WTC11 (cell line): Measurements from ENCODE around the gene NARS2. TPM values are rescaled to one million over a fixed set of nuclear protein-coding genes. Genes with fewer than 3 reads are reported as not detected.

ENCODE experiments used
- ATAC-seq: fragments of 200-7000 bp; cut with Tn5 transposase; 2 replicates; pipeline ENCODE4 v1.10.0; 2021; ENCODE audit warnings: mild to moderate bottlenecking, moderate library complexity
- CTCF ChIA-PET: fragments of 300-600 bp; sonication (Branson Sonifier 250); formaldehyde crosslinking; loops from one replicate; lab custom pipeline; 2021; ENCODE audit warnings: antibody characterized with exemption; lab: Charles Lee
- POLR2A ChIA-PET: fragments of 350-600 bp; sonication (Branson Sonifier 250); formaldehyde crosslinking; loops from one replicate; lab custom pipeline; 2021; ENCODE audit warnings: antibody characterized with exemption; lab: Charles Lee
- DNase-seq: peaks from one replicate; pipeline ENCODE4 v3.0.0; 2021; ENCODE audit warnings: low spot score
- H3K27ac Mint-ChIP-seq: 2 replicates; pipeline ENCODE4 v1.8.0; 2021; ENCODE audit warnings: mixed read lengths
- H3K27me3 Mint-ChIP-seq: 2 replicates; pipeline ENCODE4 v1.8.0; 2021; ENCODE audit warnings: low read depth, mild to moderate bottlenecking, moderate library complexity, mixed read lengths
- H3K36me3 Mint-ChIP-seq: 2 replicates; pipeline ENCODE4 v1.8.0; 2021; ENCODE audit warnings: mixed read lengths
- H3K4me1 Mint-ChIP-seq: 2 replicates; pipeline ENCODE4 v1.8.0; 2022; ENCODE audit warnings: mixed read lengths
- H3K4me3 Mint-ChIP-seq: 2 replicates; pipeline ENCODE4 v1.8.0; 2021; ENCODE audit warnings: mild to moderate bottlenecking, moderate library complexity, mixed read lengths
- H3K9me3 Mint-ChIP-seq: 2 replicates; pipeline ENCODE4 v1.8.0; 2021; ENCODE audit warnings: mixed read lengths
- ETV6 ChIP-seq: sonication (generic); formaldehyde crosslinking; IDR thresholded peaks from 2 replicates; pipeline ENCODE4 v1.8.1; 2022; ENCODE audit warnings: mild to moderate bottlenecking, missing genetic modification reagents
- SOX15 ChIP-seq: fragments of 250-450 bp; sonication (Bioruptor Pico); IDR thresholded peaks from 2 replicates; pipeline ENCODE4 v1.9.0; 2021; ENCODE audit warnings: mild to moderate bottlenecking
- TCF7 ChIP-seq: sonication (generic); formaldehyde crosslinking; IDR thresholded peaks from 2 replicates; pipeline ENCODE4 v1.8.0; 2022; ENCODE audit warnings: mild to moderate bottlenecking, low read depth, missing genetic modification reagents, moderate library complexity
- TP53 ChIP-seq: sonication (generic); formaldehyde crosslinking; IDR thresholded peaks from 2 replicates; pipeline ENCODE4 v1.8.1; 2023; ENCODE audit warnings: mild to moderate bottlenecking, missing genetic modification reagents
- ZNF138 ChIP-seq: sonication (generic); formaldehyde crosslinking; conservative IDR thresholded peaks from 2 replicates; pipeline ENCODE4 v1.8.1; 2022; ENCODE audit warnings: mild to moderate bottlenecking, moderate library complexity, missing genetic modification reagents
- ZNF317 ChIP-seq: sonication (generic); formaldehyde crosslinking; IDR thresholded peaks from 2 replicates; pipeline ENCODE4 v1.8.1; 2023; ENCODE audit warnings: low read depth, mild to moderate bottlenecking, moderate library complexity, missing genetic modification reagents, borderline replicate concordance
- total RNA-seq: library from RNA; stranded (reverse); gene quantifications from 3 replicates; pipeline ENCODE4 v1.2.3, GENCODE V29; 2021
- TF ChIP-seq, protein P1 (sequence below): sonication (generic); formaldehyde crosslinking; conservative IDR thresholded peaks from 2 replicates; pipeline ENCODE4 v1.8.1; 2023; ENCODE audit warnings: mild to moderate bottlenecking, low read depth, missing genetic modification reagents, moderate library complexity
- TF ChIP-seq, protein P2 (sequence below): sonication (generic); formaldehyde crosslinking; IDR thresholded peaks from 2 replicates; pipeline ENCODE4 v1.8.0; 2022; ENCODE audit warnings: mild to moderate bottlenecking, missing genetic modification reagents
- TF ChIP-seq, protein P3 (sequence below): sonication (generic); formaldehyde crosslinking; IDR thresholded peaks from 2 replicates; pipeline ENCODE4 v1.8.0; 2023; ENCODE audit warnings: missing genetic modification reagents, mild to moderate bottlenecking, borderline replicate concordance
- TF ChIP-seq, protein P4 (sequence below): sonication (generic); formaldehyde crosslinking; IDR thresholded peaks from 2 replicates; pipeline ENCODE4 v1.8.1; 2023; ENCODE audit warnings: mild to moderate bottlenecking, moderate library complexity, missing genetic modification reagents
- TF ChIP-seq, protein P5 (sequence below): fragments of 200-600 bp; IDR thresholded peaks from 2 replicates; pipeline ENCODE4 v1.8.0; 2022; ENCODE audit warnings: antibody characterized with exemption
- TF ChIP-seq, protein P6 (sequence below): sonication (generic); formaldehyde crosslinking; IDR thresholded peaks from 2 replicates; pipeline ENCODE4 v1.8.1; 2022; ENCODE audit warnings: mild to moderate bottlenecking, missing genetic modification reagents, moderate library complexity, borderline replicate concordance
- TF ChIP-seq, protein P7 (sequence below): sonication (generic); formaldehyde crosslinking; IDR thresholded peaks from 2 replicates; pipeline ENCODE4 v1.8.0; 2023; ENCODE audit warnings: missing genetic modification reagents

NARS2 gene
- total RNA-seq, 1 experiment from 2014 or later = 36.4 TPM

DNA sequence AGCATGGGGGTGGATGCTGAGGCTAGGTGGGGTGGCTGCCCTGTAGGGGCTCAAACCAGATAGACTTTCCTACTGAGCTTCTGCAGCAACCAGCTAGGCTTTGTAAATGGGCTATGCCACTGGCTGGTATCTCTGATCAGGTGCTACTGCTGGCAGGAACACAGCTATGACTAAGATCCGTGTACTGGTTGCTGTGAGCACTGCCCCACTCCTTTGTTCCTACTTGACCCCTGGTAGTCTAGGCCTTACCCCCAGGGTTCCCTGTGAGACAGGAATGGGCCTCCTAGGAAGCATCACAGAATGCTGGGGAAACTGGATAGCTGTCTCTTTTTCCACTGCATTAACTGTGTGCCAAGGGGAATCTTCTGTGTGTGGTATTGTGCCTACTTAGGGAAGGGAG lies 98.6 kb downstream of the NARS2 start:
- H3K4me1 Mint-ChIP-seq = peaks cover 2% of the 10 kb centered on the region
- TF ChIP-seq TP53 (CRISPR knock-in tag) (no peak), ZNF138 (CRISPR knock-in tag) (no peak), TCF7 (CRISPR knock-in tag) (no peak)
- TF ChIP-seq, protein P1, sequence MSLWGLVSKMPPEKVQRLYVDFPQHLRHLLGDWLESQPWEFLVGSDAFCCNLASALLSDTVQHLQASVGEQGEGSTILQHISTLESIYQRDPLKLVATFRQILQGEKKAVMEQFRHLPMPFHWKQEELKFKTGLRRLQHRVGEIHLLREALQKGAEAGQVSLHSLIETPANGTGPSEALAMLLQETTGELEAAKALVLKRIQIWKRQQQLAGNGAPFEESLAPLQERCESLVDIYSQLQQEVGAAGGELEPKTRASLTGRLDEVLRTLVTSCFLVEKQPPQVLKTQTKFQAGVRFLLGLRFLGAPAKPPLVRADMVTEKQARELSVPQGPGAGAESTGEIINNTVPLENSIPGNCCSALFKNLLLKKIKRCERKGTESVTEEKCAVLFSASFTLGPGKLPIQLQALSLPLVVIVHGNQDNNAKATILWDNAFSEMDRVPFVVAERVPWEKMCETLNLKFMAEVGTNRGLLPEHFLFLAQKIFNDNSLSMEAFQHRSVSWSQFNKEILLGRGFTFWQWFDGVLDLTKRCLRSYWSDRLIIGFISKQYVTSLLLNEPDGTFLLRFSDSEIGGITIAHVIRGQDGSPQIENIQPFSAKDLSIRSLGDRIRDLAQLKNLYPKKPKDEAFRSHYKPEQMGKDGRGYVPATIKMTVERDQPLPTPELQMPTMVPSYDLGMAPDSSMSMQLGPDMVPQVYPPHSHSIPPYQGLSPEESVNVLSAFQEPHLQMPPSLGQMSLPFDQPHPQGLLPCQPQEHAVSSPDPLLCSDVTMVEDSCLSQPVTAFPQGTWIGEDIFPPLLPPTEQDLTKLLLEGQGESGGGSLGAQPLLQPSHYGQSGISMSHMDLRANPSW (CRISPR knock-in tag) = no peak
- no peak overlapping the region for H3K4me3 Mint-ChIP-seq
- POLR2A ChIA-PET = no interaction called here
- no peak overlapping the region for H3K27ac Mint-ChIP-seq
- DNase-seq (no peak), ATAC-seq (no peak)
- peaks cover 6% of the 10 kb centered on the region for H3K9me3 Mint-ChIP-seq
- H3K36me3 Mint-ChIP-seq = peaks cover 7% of the 10 kb centered on the region
- no peaks in the 10 kb centered on the region for H3K27me3 Mint-ChIP-seq
- CTCF ChIA-PET = no interaction called here

DNA sequence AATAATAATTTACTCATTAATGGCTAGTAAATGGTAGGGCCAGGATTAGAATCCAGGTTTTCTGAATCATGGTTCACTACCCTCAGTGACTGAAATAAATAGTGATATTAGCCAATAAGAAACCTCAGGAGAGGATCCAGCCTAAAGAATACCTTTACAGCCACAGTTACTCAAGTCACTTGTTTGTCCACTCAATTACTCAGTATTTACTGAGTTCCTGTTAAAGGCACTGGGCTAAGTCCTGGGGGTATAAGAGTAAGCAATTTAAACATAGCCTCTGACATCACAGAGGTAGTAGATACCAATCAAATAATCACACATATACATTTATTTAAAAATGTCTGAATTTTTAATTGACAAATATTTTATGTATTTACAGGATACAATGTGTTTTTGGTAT lies 100.2 kb downstream of the NARS2 start:
- ChIA-PET CTCF (no interaction called here), POLR2A (no interaction called here)
- peaks cover 6% of the 10 kb centered on the region for H3K9me3 Mint-ChIP-seq
- ATAC-seq (no peak), DNase-seq (no peak)
- peaks cover 7% of the 10 kb centered on the region for H3K36me3 Mint-ChIP-seq
- H3K4me3 Mint-ChIP-seq = no peak overlapping the region
- peaks cover 8% of the 10 kb centered on the region for H3K4me1 Mint-ChIP-seq
- no peak overlapping the region for H3K27ac Mint-ChIP-seq
- TF ChIP-seq, protein P2, sequence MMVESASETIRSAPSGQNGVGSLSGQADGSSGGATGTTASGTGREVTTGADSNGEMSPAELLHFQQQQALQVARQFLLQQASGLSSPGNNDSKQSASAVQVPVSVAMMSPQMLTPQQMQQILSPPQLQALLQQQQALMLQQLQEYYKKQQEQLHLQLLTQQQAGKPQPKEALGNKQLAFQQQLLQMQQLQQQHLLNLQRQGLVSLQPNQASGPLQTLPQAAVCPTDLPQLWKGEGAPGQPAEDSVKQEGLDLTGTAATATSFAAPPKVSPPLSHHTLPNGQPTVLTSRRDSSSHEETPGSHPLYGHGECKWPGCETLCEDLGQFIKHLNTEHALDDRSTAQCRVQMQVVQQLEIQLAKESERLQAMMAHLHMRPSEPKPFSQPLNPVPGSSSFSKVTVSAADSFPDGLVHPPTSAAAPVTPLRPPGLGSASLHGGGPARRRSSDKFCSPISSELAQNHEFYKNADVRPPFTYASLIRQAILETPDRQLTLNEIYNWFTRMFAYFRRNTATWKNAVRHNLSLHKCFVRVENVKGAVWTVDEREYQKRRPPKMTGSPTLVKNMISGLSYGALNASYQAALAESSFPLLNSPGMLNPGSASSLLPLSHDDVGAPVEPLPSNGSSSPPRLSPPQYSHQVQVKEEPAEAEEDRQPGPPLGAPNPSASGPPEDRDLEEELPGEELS = no peak
- no peak for TF ChIP-seq ETV6 (CRISPR knock-in tag)
- TF ChIP-seq, protein P3, sequence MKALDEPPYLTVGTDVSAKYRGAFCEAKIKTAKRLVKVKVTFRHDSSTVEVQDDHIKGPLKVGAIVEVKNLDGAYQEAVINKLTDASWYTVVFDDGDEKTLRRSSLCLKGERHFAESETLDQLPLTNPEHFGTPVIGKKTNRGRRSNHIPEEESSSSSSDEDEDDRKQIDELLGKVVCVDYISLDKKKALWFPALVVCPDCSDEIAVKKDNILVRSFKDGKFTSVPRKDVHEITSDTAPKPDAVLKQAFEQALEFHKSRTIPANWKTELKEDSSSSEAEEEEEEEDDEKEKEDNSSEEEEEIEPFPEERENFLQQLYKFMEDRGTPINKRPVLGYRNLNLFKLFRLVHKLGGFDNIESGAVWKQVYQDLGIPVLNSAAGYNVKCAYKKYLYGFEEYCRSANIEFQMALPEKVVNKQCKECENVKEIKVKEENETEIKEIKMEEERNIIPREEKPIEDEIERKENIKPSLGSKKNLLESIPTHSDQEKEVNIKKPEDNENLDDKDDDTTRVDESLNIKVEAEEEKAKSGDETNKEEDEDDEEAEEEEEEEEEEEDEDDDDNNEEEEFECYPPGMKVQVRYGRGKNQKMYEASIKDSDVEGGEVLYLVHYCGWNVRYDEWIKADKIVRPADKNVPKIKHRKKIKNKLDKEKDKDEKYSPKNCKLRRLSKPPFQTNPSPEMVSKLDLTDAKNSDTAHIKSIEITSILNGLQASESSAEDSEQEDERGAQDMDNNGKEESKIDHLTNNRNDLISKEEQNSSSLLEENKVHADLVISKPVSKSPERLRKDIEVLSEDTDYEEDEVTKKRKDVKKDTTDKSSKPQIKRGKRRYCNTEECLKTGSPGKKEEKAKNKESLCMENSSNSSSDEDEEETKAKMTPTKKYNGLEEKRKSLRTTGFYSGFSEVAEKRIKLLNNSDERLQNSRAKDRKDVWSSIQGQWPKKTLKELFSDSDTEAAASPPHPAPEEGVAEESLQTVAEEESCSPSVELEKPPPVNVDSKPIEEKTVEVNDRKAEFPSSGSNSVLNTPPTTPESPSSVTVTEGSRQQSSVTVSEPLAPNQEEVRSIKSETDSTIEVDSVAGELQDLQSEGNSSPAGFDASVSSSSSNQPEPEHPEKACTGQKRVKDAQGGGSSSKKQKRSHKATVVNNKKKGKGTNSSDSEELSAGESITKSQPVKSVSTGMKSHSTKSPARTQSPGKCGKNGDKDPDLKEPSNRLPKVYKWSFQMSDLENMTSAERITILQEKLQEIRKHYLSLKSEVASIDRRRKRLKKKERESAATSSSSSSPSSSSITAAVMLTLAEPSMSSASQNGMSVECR (CRISPR knock-in tag) = no peak
- TF ChIP-seq, protein P4, sequence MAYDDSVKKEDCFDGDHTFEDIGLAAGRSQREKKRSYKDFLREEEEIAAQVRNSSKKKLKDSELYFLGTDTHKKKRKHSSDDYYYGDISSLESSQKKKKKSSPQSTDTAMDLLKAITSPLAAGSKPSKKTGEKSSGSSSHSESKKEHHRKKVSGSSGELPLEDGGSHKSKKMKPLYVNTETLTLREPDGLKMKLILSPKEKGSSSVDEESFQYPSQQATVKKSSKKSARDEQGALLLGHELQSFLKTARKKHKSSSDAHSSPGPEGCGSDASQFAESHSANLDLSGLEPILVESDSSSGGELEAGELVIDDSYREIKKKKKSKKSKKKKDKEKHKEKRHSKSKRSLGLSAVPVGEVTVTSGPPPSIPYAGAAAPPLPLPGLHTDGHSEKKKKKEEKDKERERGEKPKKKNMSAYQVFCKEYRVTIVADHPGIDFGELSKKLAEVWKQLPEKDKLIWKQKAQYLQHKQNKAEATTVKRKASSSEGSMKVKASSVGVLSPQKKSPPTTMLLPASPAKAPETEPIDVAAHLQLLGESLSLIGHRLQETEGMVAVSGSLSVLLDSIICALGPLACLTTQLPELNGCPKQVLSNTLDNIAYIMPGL (CRISPR knock-in tag) = no peak
- TF ChIP-seq, protein P5, sequence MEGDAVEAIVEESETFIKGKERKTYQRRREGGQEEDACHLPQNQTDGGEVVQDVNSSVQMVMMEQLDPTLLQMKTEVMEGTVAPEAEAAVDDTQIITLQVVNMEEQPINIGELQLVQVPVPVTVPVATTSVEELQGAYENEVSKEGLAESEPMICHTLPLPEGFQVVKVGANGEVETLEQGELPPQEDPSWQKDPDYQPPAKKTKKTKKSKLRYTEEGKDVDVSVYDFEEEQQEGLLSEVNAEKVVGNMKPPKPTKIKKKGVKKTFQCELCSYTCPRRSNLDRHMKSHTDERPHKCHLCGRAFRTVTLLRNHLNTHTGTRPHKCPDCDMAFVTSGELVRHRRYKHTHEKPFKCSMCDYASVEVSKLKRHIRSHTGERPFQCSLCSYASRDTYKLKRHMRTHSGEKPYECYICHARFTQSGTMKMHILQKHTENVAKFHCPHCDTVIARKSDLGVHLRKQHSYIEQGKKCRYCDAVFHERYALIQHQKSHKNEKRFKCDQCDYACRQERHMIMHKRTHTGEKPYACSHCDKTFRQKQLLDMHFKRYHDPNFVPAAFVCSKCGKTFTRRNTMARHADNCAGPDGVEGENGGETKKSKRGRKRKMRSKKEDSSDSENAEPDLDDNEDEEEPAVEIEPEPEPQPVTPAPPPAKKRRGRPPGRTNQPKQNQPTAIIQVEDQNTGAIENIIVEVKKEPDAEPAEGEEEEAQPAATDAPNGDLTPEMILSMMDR = no peak
- TF ChIP-seq SOX15 (CRISPR knock-in tag) = no peak
- TF ChIP-seq, protein P6, sequence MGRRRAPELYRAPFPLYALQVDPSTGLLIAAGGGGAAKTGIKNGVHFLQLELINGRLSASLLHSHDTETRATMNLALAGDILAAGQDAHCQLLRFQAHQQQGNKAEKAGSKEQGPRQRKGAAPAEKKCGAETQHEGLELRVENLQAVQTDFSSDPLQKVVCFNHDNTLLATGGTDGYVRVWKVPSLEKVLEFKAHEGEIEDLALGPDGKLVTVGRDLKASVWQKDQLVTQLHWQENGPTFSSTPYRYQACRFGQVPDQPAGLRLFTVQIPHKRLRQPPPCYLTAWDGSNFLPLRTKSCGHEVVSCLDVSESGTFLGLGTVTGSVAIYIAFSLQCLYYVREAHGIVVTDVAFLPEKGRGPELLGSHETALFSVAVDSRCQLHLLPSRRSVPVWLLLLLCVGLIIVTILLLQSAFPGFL = no peak
- TF ChIP-seq, protein P1 (CRISPR knock-in tag) = no peak
- no peak for TF ChIP-seq ZNF317 (CRISPR knock-in tag)
- TF ChIP-seq, protein P7, sequence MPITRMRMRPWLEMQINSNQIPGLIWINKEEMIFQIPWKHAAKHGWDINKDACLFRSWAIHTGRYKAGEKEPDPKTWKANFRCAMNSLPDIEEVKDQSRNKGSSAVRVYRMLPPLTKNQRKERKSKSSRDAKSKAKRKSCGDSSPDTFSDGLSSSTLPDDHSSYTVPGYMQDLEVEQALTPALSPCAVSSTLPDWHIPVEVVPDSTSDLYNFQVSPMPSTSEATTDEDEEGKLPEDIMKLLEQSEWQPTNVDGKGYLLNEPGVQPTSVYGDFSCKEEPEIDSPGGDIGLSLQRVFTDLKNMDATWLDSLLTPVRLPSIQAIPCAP (CRISPR knock-in tag) = no peak
- no peaks in the 10 kb centered on the region for H3K27me3 Mint-ChIP-seq
